Activated CD8-positive, alpha-beta memory T cell treated with anti-CD3 and anti-CD28 coated beads for 36 hours (primary cell): Measurements from ENCODE around the gene PSENEN. TPM values are rescaled to one million over a fixed set of nuclear protein-coding genes. Genes with fewer than 3 reads are reported as not detected.

Experiments
- CTCF ChIA-PET: fragments of 350-600 bp; sonication (Branson Sonifier 250); formaldehyde crosslinking; loops from one replicate; lab custom pipeline; 2021; ENCODE audit warnings: antibody characterized with exemption; lab: Charles Lee
- POLR2A ChIA-PET: fragments of 350-600 bp; sonication (Branson Sonifier 250); formaldehyde crosslinking; loops from one replicate; lab custom pipeline; 2021; ENCODE audit warnings: antibody characterized with exemption; lab: Charles Lee
- total RNA-seq, 2 experiments: library from RNA; stranded (reverse); gene quantifications; one replicate each; pipeline ENCODE4 v1.2.3, GENCODE V29; 2021

PSENEN gene
- total RNA-seq, 2 experiments from 2014 or later = 50.8 to 53.4 TPM

DNA sequence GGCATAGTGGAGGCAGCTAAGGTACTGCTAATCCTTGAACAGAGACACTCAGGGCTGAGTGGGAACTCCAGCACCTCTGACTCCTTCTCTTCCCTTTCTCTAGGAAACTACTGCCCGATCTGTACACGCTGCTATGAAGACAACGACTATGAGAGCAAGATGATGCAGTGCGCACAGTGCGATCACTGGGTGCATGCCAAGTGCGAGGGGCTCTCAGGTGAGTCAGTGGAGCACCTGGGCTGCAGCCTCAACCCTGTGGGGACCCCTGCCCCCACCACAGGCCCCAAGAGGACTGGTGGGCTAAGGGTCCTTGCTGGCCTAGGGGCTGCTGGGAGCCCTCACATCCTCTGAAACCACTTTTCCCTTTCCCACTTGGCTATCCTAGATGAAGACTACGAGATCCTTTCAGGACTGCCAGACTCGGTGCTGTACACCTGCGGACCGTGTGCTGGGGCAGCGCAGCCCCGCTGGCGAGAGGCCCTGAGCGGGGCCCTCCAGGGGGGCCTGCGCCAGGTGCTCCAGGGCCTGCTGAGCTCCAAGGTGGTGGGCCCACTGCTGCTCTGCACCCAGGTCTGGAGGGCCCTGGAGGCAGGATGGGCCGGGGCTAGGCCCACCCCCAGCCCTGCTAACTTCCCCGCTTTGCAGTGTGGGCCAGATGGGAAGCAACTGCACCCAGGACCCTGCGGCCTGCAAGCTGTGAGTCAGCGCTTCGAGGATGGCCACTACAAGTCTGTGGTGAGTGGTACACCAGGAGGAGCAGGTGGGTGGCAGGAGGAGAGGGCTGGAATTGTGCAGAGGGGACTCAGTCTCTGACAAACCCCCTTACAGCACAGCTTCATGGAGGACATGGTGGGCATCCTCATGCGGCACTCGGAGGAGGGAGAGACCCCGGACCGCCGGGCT lies 18.1 kb upstream of the PSENEN start:
- POLR2A ChIA-PET = interaction anchor here (2.3 kb wide), 1 partner anchor 10 kb away, joined by 18 read pairs; no protein-coding TSS in a partner anchor
- CTCF ChIA-PET = interaction anchor here (1.2 to 1.9 kb wide), 3 partner anchors 15 to 35 kb away, joined by 3 to 8 read pairs (median 5); partner anchors contain the start of gene IGFLR1

GRCh38 chr19:35727956-35728706 lies 17.3 kb upstream of the PSENEN start:
- POLR2A ChIA-PET = interaction anchor here (2.3 kb wide), 1 partner anchor 9 kb away, joined by 18 read pairs; no protein-coding TSS in a partner anchor
- CTCF ChIA-PET = interaction anchor here (1.2 to 1.9 kb wide), 3 partner anchors 14 to 35 kb away, joined by 3 to 8 read pairs (median 5); partner anchors contain the start of gene IGFLR1

- ChIA-PET CTCF (interaction anchor here (1.2 to 1.6 kb wide), 2 partner anchors 13 to 36 kb away, joined by 3 to 8 read pairs; partner anchors contain the start of gene IGFLR1), POLR2A (no interaction called here)
These were observed 16.4 kb upstream of the PSENEN start for GRCh38 chr19:35729021-35729420.

DNA sequence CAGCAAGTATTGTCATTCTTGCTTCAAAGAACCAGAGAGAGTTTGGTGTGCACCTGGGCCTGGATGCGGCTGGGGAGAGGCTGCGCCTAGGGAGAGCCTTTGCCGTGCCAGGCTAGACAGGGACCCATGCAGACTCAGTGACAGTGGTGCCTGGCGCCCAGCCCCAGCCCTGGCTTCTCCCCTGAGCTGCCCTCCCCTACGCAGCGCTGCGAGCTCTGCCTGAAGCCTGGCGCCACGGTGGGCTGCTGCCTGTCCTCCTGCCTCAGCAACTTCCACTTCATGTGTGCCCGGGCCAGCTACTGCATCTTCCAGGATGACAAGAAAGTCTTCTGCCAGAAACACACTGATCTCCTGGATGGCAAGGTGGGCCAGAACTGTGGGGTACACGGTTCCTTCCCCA lies 15.7 kb upstream of the PSENEN start:
- CTCF ChIA-PET = no interaction called here
- POLR2A ChIA-PET = interaction anchor here (1.7 kb wide), 1 partner anchor 8 kb away, joined by 3 read pairs; no protein-coding TSS in a partner anchor

GRCh38 chr19:35730326-35730725 lies 15.1 kb upstream of the PSENEN start:
- ChIA-PET CTCF (no interaction called here), POLR2A (interaction anchor here (1.7 kb wide), 1 partner anchor 9 kb away, joined by 3 read pairs; no protein-coding TSS in a partner anchor)

DNA sequence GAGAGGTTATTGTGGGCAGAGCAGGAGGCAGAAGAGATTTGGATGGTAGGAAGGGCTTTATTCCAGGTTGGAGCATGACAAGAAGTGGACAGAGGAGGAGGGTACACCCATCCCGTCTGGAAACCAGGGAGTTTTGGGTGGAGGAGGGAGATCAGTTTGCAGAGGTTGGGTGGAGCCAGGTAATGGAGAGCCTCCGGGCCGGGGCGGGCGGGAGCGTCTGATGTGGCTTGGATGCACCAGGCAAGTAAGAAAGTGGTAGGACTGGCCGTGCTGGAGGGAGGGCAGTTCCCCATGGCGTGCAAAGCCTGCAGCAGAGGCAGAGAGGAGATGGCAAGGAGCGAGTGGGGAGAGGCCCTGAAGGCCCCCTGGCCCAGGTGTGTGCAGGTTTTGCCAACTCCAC lies 14.1 kb upstream of the PSENEN start:
- ChIA-PET POLR2A (no interaction called here), CTCF (interaction anchor here (1.1 kb wide), 1 partner anchor 9 kb away, joined by 3 read pairs; no protein-coding TSS in a partner anchor)

DNA sequence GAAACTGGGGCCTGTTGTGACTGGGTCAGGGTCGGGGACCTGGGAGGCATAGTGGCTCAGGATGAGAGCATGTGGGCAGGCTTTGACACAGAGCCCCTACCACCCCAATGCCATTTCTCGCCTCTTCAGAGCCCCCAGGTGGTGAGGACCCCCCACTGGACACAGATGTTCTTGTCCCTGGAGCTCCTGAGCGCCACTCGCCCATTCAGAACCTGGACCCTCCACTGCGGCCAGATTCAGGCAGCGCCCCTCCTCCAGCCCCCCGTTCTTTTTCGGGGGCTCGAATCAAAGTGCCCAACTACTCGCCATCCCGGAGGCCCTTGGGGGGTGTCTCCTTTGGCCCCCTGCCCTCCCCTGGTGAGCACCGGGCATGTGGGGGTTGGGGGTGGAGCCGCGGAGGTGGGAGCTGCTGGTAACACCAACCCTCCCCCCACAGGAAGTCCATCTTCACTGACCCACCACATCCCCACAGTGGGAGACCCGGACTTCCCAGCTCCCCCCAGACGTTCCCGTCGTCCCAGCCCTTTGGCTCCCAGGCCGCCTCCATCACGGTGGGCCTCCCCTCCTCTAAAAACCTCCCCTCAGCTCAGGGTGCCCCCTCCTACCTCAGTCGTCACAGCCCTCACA lies 13.6 kb upstream of the PSENEN start:
- POLR2A ChIA-PET = no interaction called here
- CTCF ChIA-PET = interaction anchor here (1.1 kb wide), 1 partner anchor 9 kb away, joined by 3 read pairs; no protein-coding TSS in a partner anchor

DNA sequence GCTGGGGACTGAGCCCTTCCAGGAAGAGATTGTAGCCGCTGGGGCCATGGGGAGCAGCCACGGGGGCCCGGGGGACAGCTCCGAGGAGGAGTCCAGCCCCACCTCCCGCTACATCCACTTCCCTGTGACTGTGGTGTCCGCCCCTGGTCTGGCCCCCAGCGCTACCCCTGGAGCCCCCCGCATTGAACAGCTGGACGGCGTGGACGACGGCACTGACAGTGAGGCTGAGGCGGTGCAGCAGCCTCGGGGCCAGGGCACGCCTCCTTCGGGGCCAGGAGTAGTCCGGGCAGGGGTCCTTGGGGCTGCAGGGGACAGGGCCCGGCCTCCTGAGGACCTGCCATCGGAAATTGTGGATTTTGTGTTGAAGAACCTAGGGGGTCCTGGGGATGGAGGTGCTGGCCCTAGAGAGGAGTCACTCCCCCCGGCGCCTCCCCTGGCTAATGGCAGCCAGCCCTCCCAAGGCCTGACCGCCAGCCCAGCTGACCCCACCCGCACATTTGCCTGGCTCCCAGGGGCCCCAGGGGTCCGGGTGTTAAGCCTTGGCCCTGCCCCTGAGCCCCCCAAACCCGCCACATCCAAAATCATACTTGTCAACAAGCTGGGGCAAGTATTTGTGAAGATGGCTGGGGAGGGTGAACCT lies 12.8 kb upstream of the PSENEN start:
- ChIA-PET POLR2A (interaction anchor here (0.6 kb wide), 1 partner anchor 12 kb away, joined by 3 read pairs; no protein-coding TSS in a partner anchor), CTCF (interaction anchor here (1.1 kb wide), 1 partner anchor 8 kb away, joined by 3 read pairs; no protein-coding TSS in a partner anchor)

DNA sequence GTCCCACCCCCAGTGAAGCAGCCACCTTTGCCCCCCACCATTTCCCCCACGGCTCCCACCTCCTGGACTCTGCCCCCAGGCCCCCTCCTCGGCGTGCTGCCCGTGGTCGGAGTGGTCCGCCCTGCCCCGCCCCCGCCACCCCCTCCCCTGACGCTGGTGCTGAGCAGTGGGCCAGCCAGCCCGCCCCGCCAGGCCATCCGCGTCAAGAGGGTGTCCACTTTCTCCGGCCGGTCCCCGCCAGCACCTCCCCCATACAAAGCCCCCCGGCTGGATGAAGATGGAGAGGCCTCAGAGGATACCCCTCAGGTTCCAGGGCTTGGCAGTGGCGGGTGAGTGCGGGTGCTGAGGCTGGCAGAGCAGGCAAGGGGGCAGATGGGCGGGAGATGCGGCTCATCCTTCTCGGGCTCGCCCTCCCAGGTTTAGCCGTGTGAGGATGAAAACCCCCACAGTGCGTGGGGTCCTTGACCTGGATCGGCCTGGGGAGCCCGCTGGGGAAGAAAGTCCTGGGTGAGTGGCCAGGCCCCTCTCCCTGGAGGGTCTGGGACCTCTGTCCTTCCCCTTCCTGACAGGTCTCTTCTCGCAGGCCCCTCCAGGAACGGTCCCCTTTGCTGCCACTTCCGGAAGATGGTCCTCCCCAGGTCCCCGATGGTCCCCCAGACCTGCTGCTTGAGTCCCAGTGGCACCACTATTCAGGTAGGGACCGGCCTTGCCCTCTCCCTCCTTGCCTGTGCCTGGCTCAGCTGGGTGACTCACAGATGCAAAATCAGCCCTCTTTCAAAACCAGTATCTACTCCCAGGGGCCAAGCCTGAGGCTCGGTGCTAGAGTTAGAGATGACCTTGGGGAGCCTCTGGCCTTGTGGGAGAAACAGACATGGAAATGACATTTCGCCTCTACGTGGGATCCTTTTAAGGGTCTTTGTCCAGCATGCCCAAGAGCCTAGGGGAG lies 12.0 kb upstream of the PSENEN start:
- ChIA-PET CTCF (interaction anchor here (1.1 kb wide), 1 partner anchor 39 kb away, joined by 6 read pairs; no protein-coding TSS in a partner anchor), POLR2A (interaction anchor here (0.6 to 1.2 kb wide), 2 partner anchors 13 to 15 kb away, joined by 3 to 4 read pairs; no protein-coding TSS in a partner anchor)

- POLR2A ChIA-PET = interaction anchor here (1.2 kb wide), 1 partner anchor 16 kb away, joined by 4 read pairs; no protein-coding TSS in a partner anchor
- CTCF ChIA-PET = interaction anchor here (1.1 kb wide), 1 partner anchor 39 kb away, joined by 6 read pairs; no protein-coding TSS in a partner anchor
These were observed 11.2 kb upstream of the PSENEN start for GRCh38 chr19:35734273-35734672.

GRCh38 chr19:35734889-35735288 lies 10.6 kb upstream of the PSENEN start:
- ChIA-PET POLR2A (interaction anchor here (0.5 to 1.2 kb wide), 2 partner anchors 16 to 19 kb away, joined by 3 to 4 read pairs; no protein-coding TSS in a partner anchor), CTCF (no interaction called here)

DNA sequence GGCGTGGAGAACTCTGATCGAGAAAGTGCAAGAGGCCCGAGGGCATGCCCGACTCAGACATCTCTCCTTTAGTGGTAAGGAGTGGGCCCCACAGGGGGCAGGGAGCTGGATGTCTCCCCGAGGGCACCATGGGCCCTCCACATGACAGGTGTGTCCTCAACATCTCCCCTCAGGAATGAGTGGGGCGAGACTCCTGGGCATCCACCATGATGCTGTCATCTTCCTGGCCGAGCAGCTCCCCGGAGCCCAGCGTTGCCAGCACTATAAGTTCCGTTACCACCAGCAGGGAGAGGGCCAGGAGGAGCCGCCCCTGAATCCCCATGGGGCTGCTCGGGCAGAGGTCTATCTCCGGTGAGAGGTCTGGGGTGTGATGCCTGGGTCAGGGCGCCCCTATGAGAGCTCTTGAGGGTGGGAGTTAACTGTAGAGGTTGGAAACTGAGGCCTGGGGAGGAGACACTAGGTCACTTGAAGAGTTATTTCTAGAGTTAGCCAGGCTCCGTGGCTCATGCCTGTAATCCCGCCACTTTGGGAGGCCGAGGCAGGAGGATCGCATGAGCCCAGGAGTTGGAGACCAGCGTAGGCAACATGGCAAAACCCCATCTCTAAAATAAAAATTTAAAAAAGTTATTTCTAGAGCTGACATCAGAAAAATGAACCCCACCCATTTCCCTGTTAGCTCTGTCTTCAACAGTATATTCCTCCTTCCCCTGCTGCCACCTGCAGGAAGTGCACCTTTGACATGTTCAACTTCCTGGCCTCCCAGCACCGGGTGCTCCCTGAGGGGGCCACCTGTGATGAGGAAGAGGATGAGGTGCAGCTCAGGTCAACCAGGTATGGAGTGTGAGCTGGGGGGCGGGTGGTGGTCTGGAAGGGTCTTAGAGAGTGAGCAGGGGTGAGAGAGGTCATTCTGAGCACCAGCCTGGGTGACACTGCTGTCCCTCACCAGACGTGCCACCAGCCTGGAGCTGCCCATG lies 8.3 kb upstream of the PSENEN start:
- CTCF ChIA-PET = interaction anchor here (0.6 to 1.6 kb wide), 4 partner anchors 18 to 44 kb away, joined by 3 to 5 read pairs (median 4); no protein-coding TSS in a partner anchor
- POLR2A ChIA-PET = interaction anchor here (0.5 to 2.7 kb wide), 6 partner anchors 10 to 61 kb away, joined by 3 to 18 read pairs (median 4); partner anchors contain the start of gene LIN37

DNA sequence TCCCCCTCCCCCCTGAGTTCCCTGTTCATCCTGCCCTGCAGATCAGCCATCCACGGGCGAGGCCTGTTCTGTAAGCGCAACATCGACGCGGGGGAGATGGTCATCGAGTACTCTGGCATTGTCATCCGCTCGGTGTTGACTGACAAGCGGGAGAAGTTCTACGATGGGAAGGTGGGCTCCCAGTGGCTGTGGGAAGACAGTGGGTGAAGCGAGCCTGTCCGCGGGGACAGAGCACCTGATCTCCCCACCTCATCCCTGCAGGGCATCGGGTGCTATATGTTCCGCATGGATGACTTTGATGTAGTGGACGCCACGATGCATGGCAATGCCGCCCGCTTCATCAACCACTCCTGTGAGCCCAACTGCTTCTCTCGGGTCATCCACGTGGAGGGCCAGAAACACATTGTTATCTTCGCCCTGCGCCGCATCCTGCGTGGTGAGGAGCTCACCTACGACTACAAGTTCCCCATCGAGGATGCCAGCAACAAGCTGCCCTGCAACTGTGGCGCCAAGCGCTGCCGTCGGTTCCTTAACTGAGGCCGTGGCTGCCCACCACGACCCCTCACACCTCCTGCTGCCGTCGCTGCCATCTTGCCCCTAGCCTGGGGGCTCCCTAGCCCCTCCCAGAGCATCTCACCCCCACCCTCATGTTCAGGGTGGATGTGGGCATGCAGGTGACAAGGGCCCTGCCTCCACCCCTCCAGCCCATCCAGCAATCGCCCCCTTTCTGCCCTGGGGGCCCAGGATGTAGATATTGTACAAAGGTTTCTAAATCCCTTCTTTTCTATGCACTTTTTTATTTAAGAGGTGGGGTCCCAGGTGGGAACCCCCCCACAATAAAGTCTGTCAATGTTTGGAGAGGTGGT lies 7.2 kb upstream of the PSENEN start:
- ChIA-PET CTCF (interaction anchor here (1.6 kb wide), 1 partner anchor 19 kb away, joined by 5 read pairs; no protein-coding TSS in a partner anchor), POLR2A (interaction anchor here (1.2 to 2.7 kb wide), 4 partner anchors 10 to 17 kb away, joined by 3 to 18 read pairs (median 4); partner anchors contain the start of gene LIN37)

DNA sequence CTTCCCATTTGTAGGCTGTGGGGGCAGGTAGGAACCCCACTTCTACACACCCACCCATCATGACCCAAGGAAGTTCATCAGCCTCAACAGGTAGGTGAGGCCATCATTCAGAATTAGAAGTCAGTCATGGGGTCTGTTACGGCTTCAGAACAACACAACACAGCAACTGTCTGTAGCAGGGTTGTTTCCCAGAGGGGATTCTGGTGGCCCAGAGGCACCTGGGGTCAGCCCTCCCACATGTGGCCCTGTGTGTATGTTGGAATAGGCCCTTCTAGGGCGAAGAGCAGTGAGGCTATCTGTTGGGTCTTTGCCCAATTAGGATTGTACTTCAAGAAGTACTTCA lies 6.6 kb upstream of the PSENEN start:
- ChIA-PET POLR2A (interaction anchor here (1.2 to 2.7 kb wide), 3 partner anchors 9 to 18 kb away, joined by 3 to 18 read pairs (median 10); partner anchors contain the start of gene LIN37), CTCF (no interaction called here)
